Caki2 (cell line): ENCODE measurements around the gene IFIT2. TPM values are rescaled to one million over a fixed set of nuclear protein-coding genes. Genes with fewer than 3 reads are reported as not detected.
"Not testable (repeated sequence)": the region's sequence is repeated elsewhere in the genome, so short reads cannot be mapped to it uniquely, and the experiment has no call there.

Experiments used
- DNase-seq: peaks from one replicate; pipeline ENCODE4 v3.0.0-alpha.2; 2015; ENCODE audit warnings: low read depth
- in situ Hi-C: cut with HindIII; loops from 2 replicates; pipeline ENCODE4 v1.10.0; 2016; ENCODE audit warnings: low sequenced_read_pairs, low pct_unique_long_range_greater_than_20kb, mixed read lengths
- total RNA-seq: library from RNA; depleted of rRNA; stranded (reverse); fragments of >200 nt; shearing (Covaris generic); gene quantifications from 2 replicates; pipeline ENCODE4 v1.2.3, GENCODE V29; 2014; ENCODE audit warnings: low replicate concordance

Gene IFIT2
- total RNA-seq, 1 experiment from 2014 or later: 7.9 TPM

DNA sequence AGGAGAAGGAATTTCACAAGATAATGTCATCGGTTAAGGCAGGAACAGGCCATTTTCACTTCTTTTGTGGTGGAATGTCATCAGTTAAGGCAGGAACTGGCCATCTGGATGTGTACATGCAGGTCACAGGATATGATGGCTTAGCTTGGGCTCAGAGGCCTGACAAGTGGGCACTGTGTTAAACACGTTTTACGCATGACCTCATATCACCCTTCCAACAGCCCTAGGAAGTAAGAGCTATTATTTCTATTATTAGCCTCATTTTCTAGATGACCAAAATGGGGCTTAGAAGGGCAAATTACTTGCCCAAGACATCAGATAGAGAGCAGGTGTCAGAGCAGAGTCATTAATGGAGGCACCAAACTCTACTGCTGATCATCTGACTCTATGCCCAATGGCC is 28.2 kb downstream of the IFIT2 start:
- in situ Hi-C loops, DNase-seq: not testable (repeated sequence)

DNA sequence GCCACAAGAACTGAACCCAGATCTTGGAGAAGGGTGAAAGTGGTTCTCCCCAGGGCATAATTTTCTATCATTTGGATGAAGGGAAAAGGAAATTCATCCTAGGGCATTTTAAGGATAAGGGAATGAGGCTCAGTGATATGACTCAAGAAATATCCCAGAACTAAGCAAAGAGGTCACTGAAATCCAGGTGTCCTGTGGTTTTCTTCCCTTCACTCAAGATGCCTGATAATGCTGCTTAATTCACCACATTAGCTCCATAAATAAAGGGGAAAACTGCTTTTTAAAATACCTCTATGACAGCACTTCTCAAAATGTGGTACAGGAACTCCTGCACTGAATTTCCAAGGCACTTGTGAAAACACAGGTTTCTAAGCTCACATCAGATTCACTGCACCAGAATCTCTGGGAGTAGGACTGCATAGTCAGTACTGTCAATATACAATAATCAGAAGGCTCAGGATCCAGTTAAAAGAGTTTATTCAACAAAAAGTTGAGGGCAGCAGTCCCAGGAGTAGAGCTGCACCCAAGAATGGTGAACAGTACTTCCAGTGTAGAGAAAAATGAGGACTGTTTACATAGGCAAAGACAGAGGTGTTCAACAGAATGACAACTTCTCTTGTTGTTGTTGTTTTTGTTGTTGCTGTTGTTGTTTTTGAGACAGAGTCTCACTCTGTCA is 28.8 kb downstream of the IFIT2 start:
- no peak for DNase-seq
- in situ Hi-C loops: no loop called here

DNA sequence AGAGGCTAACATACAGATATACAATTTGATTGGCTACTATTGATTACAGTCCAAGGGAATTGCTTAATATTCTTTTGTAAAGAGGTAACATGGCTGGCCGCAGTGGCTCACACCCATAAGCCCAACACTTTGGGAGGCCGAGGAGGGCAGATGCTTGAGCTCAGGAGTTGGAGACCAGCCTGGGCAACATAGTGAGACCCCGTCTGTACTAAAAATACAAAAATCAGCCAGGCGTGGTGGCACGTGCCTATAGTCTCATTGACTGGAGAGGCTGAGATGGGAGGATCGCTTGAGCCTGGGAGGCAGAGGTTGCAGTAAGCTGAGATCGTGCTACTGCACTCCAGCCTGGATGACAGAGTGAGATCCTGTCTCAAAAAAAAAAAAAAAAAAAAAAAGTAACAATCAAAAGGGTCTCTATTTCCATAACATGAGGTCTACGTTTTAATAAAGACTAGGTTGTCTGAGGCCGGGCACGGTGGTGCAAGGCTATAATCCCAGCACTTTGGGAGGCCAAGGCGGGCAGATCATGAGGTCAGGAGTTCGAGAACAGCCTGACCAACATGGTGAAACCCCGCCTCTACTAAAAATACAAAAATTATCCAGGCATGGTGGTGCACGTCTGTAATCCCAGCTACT is 29.8 kb downstream of the IFIT2 start:
- in situ Hi-C loops: not testable (repeated sequence)

DNA sequence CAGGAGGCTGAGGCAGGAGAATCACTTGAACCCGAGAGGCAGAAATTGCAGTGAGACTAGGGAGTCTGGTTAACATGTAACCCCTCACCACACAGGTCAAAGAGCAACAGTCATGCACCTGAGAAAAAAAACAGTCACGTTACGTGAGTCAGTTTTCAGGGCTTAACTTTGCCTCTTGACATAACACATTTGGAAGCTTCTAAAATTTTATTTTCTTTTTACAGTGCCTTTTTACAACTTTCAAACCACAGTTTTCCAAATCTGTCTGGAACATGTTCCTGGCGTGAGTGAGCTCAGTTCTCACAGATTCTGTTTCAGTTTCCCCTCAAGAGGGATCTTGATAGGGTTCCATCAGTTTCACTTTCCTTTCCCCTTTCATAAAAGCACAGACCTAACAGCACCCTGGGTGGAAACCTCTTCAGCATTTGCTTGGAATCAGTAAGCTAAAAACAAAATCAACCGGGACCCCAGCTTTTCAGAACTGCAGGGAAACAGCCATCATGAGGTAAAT is 30.3 kb downstream of the IFIT2 start:
- in situ Hi-C loops: no loop called here
- DNase-seq: peak; percentile 47

More for the DNA sequence above, 29.8 kb downstream of the IFIT2 start:
- not testable (repeated sequence) for DNase-seq

DNA sequence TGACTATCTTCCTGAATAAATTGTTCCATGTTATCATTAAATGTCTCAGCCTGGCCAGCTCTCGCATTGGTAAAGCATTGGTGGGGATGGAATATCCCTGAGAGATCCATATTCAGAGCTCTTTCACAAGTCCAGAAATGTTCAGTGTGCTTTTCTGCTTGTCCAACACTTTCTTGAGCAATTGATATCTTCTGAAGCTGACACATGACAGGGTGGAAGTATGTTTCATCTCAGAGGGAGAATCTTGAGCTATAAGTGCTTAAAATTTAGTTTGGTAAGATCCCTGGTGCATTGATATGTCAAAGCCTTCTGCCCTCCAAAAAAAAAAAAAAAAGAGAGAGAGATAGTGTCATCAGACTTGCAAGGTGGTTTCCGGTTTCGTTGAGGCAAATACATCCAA is 33.4 kb downstream of the IFIT2 start:
- in situ Hi-C loops: no loop called here

DNA sequence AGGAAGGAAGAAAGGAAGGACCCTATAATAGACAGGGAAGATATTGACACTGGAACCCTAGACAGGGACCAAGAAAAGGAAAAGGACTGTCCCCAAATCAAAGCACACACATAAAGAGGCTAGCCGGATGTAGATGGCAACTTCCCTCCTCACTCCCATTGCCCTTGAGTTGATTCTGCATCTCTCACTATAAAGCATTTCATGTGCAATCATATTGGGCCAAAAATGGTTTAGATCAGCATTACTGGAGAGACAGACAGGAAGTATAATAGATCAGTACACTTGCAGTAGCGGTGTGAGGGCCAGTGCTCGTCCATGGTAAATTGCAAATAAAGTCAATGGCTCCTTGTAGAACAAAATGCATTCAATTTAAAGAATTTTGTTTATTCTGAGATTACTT is 34.4 kb downstream of the IFIT2 start:
- in situ Hi-C loops: no loop called here
- no peak for DNase-seq

More for the DNA sequence above, 33.4 kb downstream of the IFIT2 start:
- no peak for DNase-seq

DNA sequence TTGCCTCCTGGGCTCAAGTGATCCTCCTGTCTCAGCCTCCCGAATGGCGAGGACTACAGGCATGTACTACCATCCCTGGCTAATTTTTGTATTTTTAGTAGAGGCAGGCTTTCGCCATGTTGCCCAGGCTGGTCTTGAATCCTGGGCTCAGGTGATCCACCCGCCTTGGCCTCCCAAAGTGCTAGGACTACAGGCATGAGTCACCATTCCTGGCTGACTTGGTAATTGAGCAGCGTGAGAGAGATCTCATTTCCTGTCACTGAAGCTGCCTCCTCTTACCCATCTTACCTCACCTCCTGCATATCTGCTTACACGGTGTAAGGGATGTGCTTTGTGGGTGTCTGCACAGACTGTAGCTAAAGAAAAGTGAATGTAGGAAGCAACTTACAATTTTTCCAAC is 35.6 kb downstream of the IFIT2 start:
- peak; percentile 59 for DNase-seq
- in situ Hi-C loops: no loop called here

DNA sequence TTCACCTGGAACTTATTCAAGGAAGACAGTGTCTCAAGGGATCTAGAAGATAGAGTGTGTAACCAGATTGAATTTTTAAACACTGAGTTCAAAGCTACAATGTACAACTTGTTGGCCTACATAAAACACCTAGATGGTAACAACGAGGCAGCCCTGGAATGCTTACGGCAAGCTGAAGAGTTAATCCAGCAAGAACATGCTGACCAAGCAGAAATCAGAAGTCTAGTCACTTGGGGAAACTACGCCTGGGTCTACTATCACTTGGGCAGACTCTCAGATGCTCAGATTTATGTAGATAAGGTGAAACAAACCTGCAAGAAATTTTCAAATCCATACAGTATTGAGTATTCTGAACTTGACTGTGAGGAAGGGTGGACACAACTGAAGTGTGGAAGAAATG is 36.9 kb downstream of the IFIT2 start:
- in situ Hi-C loops: no loop called here
- no peak for DNase-seq

DNA sequence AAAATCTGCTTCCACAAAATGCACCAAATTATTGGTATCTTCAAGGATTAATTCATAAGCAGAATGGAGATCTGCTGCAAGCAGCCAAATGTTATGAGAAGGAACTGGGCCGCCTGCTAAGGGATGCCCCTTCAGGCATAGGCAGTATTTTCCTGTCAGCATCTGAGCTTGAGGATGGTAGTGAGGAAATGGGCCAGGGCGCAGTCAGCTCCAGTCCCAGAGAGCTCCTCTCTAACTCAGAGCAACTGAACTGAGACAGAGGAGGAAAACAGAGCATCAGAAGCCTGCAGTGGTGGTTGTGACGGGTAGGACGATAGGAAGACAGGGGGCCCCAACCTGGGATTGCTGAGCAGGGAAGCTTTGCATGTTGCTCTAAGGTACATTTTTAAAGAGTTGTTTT is 38.0 kb downstream of the IFIT2 start:
- DNase-seq: no peak
- in situ Hi-C loops: no loop called here

DNA sequence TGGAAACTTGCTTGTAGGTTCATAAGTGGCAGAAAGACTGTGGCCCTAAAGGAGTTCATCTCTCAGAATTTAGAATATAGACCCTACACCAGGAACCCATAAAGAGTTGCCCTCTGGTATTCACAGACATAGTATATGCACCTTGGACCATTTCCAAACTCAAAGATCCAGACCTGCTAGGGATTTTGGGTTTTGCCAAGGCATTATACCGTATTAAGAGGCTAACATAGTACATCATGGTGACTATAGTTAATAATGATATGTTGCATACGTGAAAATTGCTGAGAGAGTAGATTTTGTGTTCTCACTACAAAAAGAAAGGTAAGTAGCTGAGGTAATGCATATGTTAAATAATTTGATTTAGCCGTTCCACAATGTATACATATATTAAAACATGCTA is 39.8 kb downstream of the IFIT2 start:
- in situ Hi-C loops: no loop called here
- DNase-seq: no peak

DNA sequence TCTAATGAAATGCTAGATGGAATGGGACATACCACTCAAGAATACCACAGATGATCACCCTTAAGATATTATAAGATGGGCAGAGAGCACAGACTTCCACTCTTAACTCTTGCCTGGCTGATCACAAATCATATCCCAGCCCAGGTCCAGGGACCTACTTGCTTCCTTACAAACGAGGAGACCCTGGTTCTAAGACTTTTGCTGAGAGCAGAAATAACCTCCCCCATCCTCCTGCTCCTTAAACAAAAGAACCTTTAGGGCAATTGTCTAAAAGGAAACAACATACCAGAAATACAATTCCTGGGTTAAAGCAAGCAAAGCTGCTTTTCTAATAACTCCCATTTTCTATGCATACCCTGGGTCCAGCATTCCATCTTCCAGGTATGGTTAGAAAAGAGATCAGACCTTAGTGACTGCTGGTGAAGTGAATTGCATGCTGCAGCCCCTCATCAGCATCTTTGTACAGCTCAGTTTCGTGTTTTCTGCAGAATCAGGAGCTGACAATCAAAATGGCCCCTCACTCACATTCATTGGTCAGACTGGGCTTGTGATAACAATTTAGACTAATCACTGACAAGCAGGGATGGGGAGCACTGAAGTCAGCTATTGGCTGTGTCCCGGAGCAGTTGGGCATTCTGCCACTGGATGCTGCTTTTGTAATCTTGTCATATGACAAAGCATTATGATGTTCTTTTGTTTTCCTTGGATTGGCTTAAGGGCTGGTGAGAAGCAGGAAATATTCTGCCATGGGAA is 40.5 kb downstream of the IFIT2 start:
- in situ Hi-C loops: no loop called here

DNA sequence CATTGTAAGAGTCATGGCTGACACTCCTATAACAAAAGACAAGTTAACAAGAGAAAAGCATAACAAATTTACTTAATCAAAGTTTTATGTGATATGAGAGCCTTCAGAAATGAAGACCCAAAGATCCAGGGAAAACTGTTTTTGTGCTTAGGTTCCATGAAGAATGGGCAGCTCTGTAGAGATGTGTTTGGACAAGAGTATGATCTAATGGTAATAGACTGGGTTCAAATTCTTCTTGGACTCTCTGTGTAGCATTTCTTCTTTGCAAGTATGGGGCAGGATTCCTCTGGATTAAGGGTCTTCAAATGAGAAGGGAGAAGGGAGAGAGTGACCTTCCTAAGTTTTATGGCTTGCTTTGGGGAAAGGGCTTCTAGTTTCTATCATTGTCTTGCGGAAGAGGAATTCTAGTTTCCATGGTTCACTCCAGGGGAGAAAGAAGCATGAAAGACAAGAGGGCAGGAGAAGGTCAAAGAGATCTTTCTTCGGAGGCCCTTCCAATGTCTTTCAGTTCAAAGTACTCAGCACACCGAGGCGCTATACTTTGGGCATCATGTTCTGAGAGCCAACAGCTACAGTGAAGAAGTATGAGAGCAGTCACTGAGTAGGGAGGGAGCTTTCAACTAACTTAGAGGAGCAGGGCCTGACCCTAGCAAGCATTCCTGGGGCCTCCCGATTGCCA is 41.4 kb downstream of the IFIT2 start:
- DNase-seq: no peak
- in situ Hi-C loops: no loop called here

More for the DNA sequence above, 40.5 kb downstream of the IFIT2 start:
- DNase-seq: peak; percentile 96

DNA sequence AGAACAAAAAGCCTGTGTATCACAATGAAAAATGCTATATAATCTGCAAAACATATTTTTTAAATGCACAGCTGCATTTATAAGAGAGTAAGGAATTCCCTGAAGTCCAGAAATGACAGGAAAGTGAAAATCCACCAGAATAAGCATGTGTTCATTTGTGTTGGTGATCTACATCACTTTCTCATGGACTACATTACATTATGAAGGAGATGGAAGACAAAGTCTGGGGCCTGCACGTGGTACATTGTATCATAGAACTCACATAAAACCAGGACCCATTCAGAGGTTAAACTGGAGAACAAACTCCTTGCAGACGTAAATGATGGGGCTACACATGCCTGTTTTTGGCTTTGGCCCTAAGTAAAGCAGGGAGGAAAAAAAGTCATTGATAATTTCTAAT is 42.3 kb downstream of the IFIT2 start:
- no peak for DNase-seq
- in situ Hi-C loops: no loop called here

DNA sequence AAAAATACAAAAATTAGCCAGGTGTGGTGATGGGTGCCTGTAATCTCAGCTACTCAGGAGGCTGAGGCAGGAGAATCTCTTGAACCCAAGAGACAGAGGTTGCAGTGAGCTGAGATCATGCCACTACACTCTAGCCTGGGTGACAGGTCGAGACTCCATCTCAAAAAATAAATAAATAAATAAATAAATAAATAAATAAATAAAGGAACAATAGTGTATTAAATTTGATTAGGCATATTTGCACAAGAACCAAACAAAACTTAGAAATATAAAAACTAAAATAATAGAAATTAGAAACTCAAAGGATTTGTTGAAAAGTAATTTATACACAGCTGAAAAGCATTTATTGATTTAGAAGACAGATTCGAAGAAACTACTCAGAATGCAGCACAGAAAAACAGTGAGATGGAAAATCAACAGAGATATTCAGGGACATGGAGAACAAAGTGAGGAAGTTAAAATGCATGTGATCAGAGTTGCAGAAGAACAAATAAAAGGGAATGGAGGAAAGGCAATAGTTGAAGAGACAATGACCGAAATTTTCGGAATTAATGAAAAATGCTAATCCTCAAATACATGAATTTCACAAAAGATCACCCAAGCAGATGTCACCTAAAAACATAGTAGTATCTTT is 43.6 kb downstream of the IFIT2 start:
- in situ Hi-C loops: no loop called here
- DNase-seq: no peak

DNA sequence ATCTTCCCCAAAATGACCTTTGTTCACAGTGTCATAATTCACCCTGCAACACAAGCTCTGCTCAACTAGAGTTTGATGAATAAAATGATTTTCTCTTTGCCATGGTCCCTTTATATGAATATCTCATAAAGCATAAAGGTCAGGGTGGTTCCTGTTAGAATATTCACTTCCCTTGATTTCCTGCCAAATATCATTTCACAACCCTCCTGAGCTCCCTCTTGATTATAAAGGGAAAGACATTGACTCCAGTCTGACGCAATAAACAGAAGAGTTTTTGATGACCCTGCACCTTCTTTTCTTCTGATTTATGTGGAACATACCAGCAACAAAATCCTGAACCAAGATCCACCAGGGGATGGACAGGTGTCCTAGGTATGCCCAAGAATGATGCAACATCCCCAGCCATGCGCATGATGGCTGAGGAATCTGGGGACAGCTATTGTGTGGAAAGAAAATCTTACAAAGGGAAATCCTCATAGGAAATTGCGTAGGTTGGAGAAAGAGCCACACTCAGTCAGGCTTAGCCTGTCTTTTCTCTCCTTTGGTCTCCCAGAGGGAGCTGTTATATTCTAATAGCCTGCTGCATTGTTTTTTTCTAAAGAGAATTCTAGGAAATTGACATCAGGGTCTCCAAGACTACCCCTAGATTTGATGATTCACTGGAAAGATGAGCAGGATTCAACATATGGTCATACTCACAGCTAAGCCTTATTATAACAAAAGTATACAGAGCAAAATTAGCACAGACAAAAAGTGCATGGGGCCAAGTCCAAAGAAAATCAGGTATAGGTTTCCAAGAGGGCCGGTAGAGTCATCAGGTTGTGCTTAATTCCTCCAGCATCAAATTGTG is 44.8 kb downstream of the IFIT2 start:
- DNase-seq: no peak
- in situ Hi-C loops: no loop called here

DNA sequence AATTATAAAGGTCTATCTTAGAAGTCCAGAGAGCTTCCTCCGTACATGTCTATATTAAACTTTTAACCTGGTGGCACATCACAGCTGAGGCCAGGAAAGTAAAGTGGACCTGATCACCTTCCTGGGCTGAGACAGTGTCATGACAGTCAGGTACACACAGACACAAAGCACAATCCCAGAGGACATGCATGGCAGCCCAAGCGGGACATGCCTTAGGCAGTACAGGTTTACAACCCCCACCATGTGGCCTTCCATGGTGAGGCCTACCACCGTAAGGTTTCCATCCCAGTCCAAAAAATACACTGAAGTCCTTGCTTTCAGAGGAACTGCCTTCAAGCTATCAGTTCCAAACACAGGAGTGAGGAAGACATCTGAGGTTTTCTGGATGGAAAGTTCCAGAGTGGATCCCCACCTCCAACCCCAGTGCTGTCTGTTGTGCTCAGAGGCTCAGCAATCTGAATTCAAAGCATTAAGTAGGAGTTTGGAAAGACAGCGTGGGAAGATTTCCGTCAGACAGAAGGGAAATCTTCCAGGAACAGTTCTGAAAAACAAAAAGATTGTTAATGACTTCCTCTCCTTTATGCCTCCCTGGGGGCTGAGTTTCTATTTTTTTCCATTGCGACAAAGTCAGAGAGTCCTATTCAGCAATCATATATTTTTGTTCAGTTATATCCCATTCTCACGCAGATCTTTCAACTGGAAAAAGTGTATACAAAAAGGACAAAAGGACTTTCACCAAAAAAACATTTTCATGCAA is 46.0 kb downstream of the IFIT2 start:
- in situ Hi-C loops: no loop called here
- peak; percentile 41 for DNase-seq

DNA sequence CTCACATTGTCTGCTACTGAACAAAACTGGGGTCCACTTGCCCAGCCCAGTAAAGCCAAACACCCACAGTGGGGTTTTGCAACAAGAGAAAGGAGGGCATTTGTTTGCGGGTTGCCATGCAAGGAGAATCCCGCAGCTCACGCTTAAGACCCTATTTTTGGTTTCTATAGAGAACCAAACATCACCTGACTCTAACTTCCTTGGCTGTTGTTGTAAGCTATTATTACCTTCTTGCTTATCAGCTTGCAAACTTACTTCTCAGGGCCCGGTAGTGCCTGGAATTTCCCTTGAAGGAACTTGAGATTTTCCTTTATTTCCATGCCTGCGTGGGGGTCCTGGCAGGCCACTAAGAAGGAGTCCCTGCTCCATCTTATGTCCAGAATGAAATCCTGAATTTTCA is 46.6 kb downstream of the IFIT2 start:
- no peak for DNase-seq
- in situ Hi-C loops: no loop called here
